GM18526 (cell line): ENCODE results near the gene EEF1A1.
A peak's percentile ranks its signal among the peaks of the same experiment; 100 is the strongest.

Experiments used
- POLR2A ChIP-seq: IDR thresholded peaks from 3 replicates; pipeline ENCODE4 v1.6.1; 2011; ENCODE audit not compliant: insufficient read length; ENCODE audit errors: extremely low read depth

The EEF1A1 gene

GRCh38 chr6:73520688-73521350 is at the start of gene EEF1A1:
EEF1A1 (minus strand) TSS chr6:73521032; CDS start chr6:73520026, 1,006 bp downstream.
- TF ChIP-seq POLR2A = peak; percentile 100

GRCh38 chr6:73569121-73569520 is 48.3 kb upstream of the EEF1A1 start:
- TF ChIP-seq POLR2A = no peak

DNA sequence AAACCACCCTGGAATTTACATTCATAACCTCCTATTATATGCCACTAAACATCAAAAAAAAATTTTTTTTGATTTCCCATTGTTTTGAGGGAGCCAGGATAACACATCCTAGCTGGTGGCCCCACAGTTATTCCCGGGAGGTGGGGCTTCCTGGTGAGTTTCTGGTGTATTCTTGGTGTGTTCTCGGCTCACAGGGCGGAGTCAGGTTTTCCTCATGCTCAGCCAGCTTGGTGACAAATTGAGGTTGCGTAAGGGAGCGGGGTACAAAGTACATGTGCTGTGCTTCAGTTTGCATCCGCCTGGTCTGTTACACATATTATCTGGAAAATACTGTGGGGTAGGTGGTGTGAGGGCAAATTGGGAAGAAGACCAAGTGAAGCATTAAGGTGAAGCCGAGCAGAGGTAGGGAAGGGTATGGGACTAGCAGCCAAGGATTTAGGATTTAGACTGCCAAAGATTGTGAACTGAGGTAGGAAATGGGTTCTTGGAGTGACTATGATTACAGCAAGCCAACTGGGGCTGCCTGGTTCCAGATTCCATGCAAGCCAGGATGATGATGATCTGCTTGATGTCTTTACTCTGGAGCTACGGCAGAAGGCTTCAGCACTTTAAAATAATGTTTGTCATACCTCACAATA is 46.2 kb upstream of the EEF1A1 start:
- TF ChIP-seq POLR2A = no peak

GRCh38 chr6:73565767-73566485 is 45.1 kb upstream of the EEF1A1 start:
- TF ChIP-seq POLR2A = no peak

- no peak for TF ChIP-seq POLR2A
Observed at GRCh38 chr6:73564578-73565345, 43.9 kb upstream of the EEF1A1 start.

DNA sequence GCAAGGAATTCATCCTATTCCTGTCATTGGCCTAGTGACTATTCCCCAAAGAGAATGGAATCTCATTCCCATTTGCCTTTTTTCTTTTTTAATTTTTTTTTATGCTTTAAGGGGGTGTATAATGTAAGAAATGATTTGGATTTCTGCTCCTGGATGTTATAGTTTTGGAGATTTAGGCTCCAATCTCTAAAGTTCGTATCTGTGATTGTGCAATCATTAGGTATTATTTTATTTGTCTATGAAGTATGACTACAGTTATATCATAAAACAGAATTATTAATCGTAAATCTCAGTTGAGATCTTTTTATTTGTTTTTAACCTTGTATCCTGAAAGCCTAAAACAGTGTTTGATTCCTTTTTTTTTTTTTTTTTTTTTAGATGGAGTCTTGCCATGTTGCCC is 41.7 kb upstream of the EEF1A1 start:
- TF ChIP-seq POLR2A = no peak

DNA sequence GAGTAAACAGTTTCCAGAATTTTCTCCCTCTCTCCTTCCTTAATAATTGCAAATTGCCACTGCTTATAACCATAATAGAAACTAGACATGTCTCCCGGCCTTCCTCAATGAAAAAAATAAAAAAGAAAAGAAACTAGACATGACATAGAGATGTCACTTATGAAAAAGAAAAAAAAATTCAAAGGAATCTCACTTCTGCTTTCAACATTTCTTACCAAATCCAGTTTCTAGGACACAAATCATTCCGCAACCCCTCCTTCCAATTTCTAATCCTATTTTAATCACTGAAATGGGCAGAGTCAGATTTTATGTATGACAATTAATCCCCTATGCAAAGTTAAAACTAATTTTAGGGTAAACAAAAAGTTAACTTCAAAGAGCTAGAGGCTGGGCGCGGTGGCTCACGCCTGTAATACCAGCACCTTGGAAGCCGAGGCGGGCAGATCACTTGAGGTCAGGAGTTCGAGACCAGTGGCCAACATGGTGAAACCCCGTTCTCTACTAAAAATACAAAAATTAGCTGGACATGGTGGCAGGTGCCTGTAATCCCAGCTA is 40.1 kb upstream of the EEF1A1 start:
- TF ChIP-seq POLR2A = no peak

DNA sequence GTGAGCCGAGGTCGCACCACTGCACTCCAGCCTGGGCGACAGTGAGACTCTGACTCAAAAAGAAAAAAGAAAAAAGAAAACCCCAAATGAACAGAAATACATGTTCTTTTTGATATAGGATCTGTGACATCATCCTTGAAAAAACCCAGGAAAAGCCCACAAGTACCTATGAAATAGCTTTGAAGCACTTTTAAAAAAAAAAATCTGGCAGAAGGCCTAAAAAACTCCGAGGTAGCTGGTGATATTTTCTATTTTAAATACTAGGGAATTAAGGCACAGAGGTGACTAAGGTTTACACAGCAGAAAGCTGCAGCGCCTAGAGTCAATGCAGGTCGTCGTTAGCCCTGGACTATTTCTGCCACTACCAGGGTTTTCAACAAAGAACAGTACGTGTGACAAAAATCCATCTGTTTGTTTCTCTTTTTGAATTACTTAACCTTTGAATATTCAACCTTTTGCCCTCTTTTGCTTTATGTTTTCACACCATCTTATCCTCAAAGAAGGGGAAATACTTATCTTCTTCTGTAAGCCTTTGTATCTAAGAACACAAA is 39.4 kb upstream of the EEF1A1 start:
- no peak for TF ChIP-seq POLR2A

DNA sequence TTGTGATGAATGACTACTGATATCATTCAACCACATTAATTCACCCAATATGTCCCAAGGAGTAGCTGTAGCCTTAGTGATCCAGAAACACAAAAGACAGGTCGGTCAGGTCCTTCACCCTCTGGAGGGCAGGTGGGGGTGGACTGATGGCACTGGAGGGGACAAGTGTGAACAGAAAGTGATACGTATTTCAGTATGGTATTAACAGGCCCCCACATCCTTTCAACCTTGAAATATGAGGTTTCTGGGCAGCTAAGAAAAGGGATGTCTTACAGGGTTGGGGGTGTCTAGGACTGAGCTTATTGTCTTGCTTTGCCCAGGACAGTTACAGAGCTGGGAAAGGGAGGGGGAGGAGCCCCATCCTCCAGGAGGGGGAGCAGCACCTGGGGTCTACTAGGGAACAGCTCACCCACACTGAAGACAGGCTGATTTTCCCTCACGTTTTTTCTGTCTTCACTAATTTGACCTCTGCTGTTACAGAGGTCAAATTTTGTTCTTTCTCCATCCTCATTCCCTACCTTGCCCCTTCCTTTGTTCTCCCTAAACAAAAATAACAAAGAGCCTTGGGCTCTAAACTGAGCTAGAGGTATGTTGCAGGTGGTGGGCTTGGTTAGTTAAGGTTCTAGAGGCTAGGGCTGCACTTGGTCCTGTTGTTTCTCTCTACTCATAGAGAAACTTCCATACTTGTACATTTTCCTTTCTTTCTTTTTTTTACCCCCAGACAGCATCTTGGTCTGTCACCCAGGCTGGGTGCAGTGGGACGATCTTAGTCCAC is 38.0 kb upstream of the EEF1A1 start:
- TF ChIP-seq POLR2A = no peak

DNA sequence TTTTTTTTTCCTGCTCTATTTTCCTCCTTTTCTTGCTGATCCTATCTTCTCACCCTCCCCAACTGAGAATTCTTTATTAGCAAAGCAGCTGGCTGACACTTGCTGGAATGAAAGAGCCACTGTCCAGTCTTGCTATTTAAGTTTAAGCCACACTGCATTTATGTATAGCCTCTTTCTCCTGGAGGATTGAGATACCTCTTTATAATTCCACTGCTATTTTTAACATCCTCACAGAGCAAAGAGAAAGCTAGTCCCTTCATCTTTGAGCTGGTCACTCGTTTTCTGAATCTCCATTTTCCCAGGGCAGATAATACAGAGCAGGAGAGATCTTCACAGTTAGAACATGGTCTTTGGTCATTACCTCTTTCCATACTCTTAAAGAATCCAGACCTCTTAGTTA is 36.0 kb upstream of the EEF1A1 start:
- TF ChIP-seq POLR2A = no peak

DNA sequence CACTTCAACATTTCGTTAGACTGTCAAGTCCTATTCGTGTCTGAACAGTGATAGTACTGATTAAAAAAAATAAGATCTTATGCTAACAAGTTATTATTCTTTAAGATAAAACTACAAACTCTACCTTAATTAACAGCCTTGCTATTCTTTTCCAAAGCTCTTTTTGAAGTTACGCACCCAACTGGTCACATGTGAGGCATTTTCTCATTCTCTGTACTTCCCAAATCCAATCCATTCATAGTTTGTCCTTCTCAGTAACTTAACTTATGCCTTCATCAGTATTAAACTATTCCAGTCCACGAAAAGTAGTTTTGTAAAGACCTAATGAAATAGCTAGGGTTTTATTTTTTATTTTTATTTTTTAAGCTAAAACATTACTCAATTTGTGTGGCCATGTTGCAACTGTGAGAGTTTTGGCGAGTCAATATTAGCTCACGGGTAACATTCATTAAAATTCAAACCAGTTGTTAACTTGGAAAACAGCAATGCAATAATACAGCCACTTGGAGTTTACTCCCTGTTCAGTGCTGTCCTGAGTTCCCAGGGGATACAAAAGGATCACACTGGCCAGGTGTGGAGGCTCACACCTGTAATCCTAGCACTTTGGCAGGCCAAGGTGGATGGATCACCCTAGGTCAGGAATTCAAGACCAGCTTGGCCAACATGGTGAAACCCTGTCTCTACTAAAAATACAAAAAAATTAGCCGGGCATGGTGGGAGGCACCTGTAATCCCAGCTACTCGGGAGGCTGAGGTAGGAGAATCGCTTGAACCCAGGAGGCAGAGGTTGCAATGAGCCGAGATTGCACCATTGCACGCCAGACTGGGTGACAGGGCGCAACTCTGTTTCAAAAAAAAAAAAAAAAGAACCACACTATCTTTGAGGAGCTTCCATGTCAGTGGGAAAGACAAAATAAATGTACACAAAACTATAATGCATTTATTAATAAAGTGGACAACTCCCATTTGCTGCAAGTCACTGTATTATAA is 27.9 kb upstream of the EEF1A1 start:
- no peak for TF ChIP-seq POLR2A

- TF ChIP-seq POLR2A = no peak
Observed at GRCh38 chr6:73547036-73547435, 26.2 kb upstream of the EEF1A1 start.

- TF ChIP-seq POLR2A = no peak
Observed at GRCh38 chr6:73542891-73543290, 22.1 kb upstream of the EEF1A1 start.
